Measurements from ENCODE around the gene BCL2A1.
"Not testable (repeated sequence)": the region's sequence is repeated elsewhere in the genome, so short reads cannot be mapped to it uniquely, and the experiment has no call there.

The BCL2A1 gene

DNA sequence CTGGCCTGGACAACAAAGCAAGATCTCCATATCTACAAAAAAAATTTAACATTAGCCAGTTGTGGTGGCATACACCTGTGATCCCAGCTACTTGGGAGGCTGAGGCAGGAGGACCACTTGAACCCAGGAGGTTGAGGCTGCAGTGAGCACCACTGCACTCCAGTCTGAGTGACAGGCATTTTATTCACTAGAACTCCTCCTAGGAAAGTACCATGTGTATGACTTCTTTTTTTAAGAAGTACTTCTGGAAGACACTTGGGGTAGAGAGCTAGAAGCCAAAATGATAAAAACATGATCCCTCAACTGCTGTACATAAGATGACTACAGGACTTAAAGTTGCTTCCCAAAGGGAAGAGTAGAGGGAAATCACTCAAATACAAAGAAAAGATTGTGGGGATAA lies 24.0 kb downstream of the BCL2A1 start:
- H3K4me3 ChIP-seq (ENCODE audit: low read depth, low read length): no peak overlapping the region
- TF ChIP-seq CTCF (conservative IDR thresholded peaks at IDR 0.05; ENCODE audit: low read depth, low read length): no peak
- no peak for DNase-seq (ENCODE audit: low read depth)

DNA sequence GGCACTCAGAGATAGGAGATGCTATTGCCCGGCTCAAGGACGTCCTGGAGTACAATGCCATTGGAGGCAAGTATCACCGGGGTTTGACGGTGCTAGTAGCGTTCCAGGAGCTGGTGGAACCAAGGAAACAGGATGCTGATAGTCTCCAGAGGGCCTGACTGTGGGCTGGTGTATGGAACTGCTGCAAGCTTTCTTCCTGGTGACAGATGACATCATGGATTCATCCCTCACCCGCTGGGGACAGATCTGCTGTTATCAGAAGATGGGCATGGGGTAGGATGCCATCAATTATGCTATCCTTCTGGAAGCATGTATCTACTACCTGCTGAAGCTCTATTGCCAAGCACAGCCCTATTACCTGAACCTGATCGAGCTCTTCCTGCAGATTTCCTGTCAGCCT lies 26.4 kb downstream of the BCL2A1 start:
- no peak for TF ChIP-seq CTCF (conservative IDR thresholded peaks at IDR 0.05; ENCODE audit: low read depth, low read length)
- no peak overlapping the region for H3K4me3 ChIP-seq (ENCODE audit: low read depth, low read length)
- no peak for DNase-seq (ENCODE audit: low read depth)

DNA sequence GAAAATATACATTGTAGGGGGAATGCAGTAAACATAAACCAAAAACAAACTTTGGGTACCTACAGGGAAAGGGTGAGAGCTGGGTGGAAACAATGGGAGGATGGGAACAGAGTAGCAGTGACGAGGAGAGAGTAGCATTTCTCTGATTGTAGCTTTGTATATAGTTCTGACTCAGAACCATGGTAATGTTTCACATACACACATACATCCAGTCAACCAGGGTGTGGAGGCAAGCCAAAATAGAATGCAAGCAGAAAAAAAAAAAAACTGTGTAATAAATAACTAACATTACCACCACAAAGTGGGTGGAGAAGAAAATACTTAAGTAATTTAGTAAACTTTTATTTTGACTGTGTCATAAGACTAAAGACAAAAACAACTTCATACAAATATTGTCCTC lies 27.2 kb downstream of the BCL2A1 start:
- peak; percentile 68 for DNase-seq (ENCODE audit: low read depth)
- TF ChIP-seq CTCF (conservative IDR thresholded peaks at IDR 0.05; ENCODE audit: low read depth, low read length): no peak
- H3K4me3 ChIP-seq (ENCODE audit: low read depth, low read length): no peak overlapping the region

- DNase-seq (ENCODE audit: low read depth): peak; percentile 66
Observed at GRCh38 chr15:79942741-79943481, 28.1 kb downstream of the BCL2A1 start.

DNA sequence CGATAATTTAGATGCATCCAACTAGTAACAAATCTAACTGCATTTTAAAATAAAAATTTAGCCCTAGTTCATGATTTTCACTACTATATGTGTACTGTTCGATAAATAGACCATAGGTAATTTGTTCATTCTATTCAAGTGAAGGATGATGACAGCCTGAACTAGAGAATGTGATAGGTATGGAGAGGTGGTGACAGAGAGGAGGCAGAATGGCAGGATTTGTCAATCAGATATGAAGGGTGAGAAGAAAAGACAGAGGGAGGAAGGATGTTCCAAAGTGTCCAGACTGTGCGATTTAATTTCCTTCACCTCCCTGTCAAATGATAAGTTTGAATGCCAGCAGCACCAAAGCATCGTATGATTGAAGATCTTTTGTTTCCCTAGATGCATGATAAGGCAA lies 31.6 kb downstream of the BCL2A1 start:
- TF ChIP-seq CTCF (conservative IDR thresholded peaks at IDR 0.05; ENCODE audit: low read depth, low read length): no peak
- no peak for DNase-seq (ENCODE audit: low read depth)
- no peak overlapping the region for H3K4me3 ChIP-seq (ENCODE audit: low read depth, low read length)

More at GRCh38 chr15:79942741-79943481, 28.1 kb downstream of the BCL2A1 start:
- no peak overlapping the region for H3K4me3 ChIP-seq (ENCODE audit: low read depth, low read length)
- no peak for TF ChIP-seq CTCF (conservative IDR thresholded peaks at IDR 0.05; ENCODE audit: low read depth, low read length)

GRCh38 chr15:79938143-79938542 lies 32.9 kb downstream of the BCL2A1 start:
- no peak overlapping the region for H3K4me3 ChIP-seq (ENCODE audit: low read depth, low read length)
- no peak for TF ChIP-seq CTCF (conservative IDR thresholded peaks at IDR 0.05; ENCODE audit: low read depth, low read length)
- no peak for DNase-seq (ENCODE audit: low read depth)

GRCh38 chr15:79935556-79936201 lies 35.3 kb downstream of the BCL2A1 start:
- DNase-seq (ENCODE audit: low read depth); H3K4me3 ChIP-seq (ENCODE audit: low read depth, low read length): not testable (repeated sequence)
